B cell (primary cell): ENCODE results near the gene ENO2. TPM values are rescaled to one million over a fixed set of nuclear protein-coding genes. Genes with fewer than 3 reads are reported as not detected.
A peak's percentile ranks its signal among the peaks of the same experiment; 100 is the strongest.

Source experiments
- ATAC-seq: fragments of 200-7000 bp; cut with Tn5 transposase; one replicate; pipeline ENCODE4 v1.10.0; 2021; ENCODE audit warnings: low read depth, mild to moderate bottlenecking, moderate number of reproducible peaks, moderate library complexity
- CTCF ChIA-PET: fragments of 350-600 bp; sonication (Branson Sonifier 250); formaldehyde crosslinking; loops from one replicate; lab custom pipeline; 2021; ENCODE audit warnings: antibody characterized with exemption, inconsistent platforms; lab: Charles Lee
- POLR2A ChIA-PET: fragments of 350-600 bp; sonication (Branson Sonifier 250); formaldehyde crosslinking; loops from one replicate; lab custom pipeline; 2021; ENCODE audit warnings: antibody characterized with exemption; lab: Charles Lee
- DNase-seq: peaks from one replicate; pipeline ENCODE4 v3.0.0; 2013
- H2AFZ ChIP-seq: 2 replicates; pipeline ENCODE4 v1.6.1; 2012; ENCODE audit warnings: mild to moderate bottlenecking, low read depth, low read length; ENCODE audit not compliant: insufficient read depth, poor library complexity, severe bottlenecking
- H3K27ac ChIP-seq, 2 donors: 1 replicate in 1 of 2; 2 replicates in 1 of 2; pipeline ENCODE4 v1.5.1; 2012 to 2013; ENCODE audit warnings: low read length in 2 of 2, mild to moderate bottlenecking in 2 of 2, moderate library complexity in 1 of 2
- H3K27me3 ChIP-seq, 4 experiments: fragments of 200-600 bp in 1 of 4; sonication (generic) in 1 of 4; replicated peaks in 1 of 4; 1 replicate in 2 of 4; 2 replicates in 2 of 4; pipeline versions ENCODE4 v1.6.1 to v1.7.0; 2013 to 2016; ENCODE audit warnings: low read length in 3 of 4, mild to moderate bottlenecking in 2 of 4, mixed read lengths in 1 of 4, moderate library complexity in 1 of 4; ENCODE audit not compliant: insufficient read depth in 4 of 4, control insufficient read depth in 3 of 4; ENCODE audit errors: control extremely low read depth in 1 of 4
- H3K36me3 ChIP-seq, 2 experiments: replicated peaks in 1 of 2; 1 replicate in 1 of 2; 2 replicates in 1 of 2; pipeline versions ENCODE4 v1.6.1 to v1.7.1; 2013; ENCODE audit warnings: low read length in 1 of 2; ENCODE audit not compliant: insufficient read depth in 2 of 2, control insufficient read depth in 1 of 2; ENCODE audit errors: control extremely low read depth in 1 of 2, extremely low read depth in 1 of 2
- H3K4me1 ChIP-seq, 2 donors: fragments of 200-600 bp in 1 of 2; sonication (generic) in 1 of 2; 1 replicate in 1 of 2; 2 replicates in 1 of 2; pipeline versions ENCODE4 v1.5.1 to v1.6.1; 2013 to 2017; ENCODE audit warnings: low read length in 2 of 2; ENCODE audit not compliant: control insufficient read depth in 2 of 2, insufficient read depth in 2 of 2
- H3K4me2 ChIP-seq: replicated peaks from 2 replicates; pipeline ENCODE3; 2012; ENCODE audit warnings: mild to moderate bottlenecking, low read depth, low read length; ENCODE audit not compliant: poor library complexity, severe bottlenecking
- H3K4me3 ChIP-seq, 5 experiments: fragments of 200-600 bp in 1 of 5; sonication (generic) in 1 of 5; 1 replicate in 3 of 5; 2 replicates in 2 of 5; pipeline versions ENCODE4 v1.5.1 to v1.7.0; 2011 to 2016; ENCODE audit warnings: low read length in 4 of 5, mild to moderate bottlenecking in 4 of 5, low read depth in 2 of 5, control low read depth in 1 of 5, moderate library complexity in 1 of 5; ENCODE audit not compliant: insufficient read depth in 1 of 5; ENCODE audit errors: control extremely low read depth in 1 of 5, extremely low read depth in 1 of 5
- H3K79me2 ChIP-seq: fragments of 200-600 bp; sonication (generic); one replicate; pipeline ENCODE4 v1.6.0; 2016; ENCODE audit warnings: low read length; ENCODE audit not compliant: control insufficient read depth, insufficient read depth
- H3K9ac ChIP-seq: fragments of 200-600 bp; sonication (generic); 2 replicates; pipeline ENCODE4 v1.6.1; 2017; ENCODE audit warnings: mild to moderate bottlenecking, low read length, moderate library complexity
- H3K9me3 ChIP-seq, 3 donors: one replicate each; pipeline versions ENCODE4 v1.6.1 to v1.7.1; 2013; ENCODE audit warnings: low read length in 2 of 3; ENCODE audit not compliant: control insufficient read depth in 2 of 3, insufficient read depth in 1 of 3; ENCODE audit errors: control extremely low read depth in 1 of 3
- H4K20me1 ChIP-seq: 2 replicates; pipeline ENCODE4 v1.6.0; 2012; ENCODE audit warnings: mild to moderate bottlenecking, low read length; ENCODE audit not compliant: insufficient read depth, control insufficient read depth, poor library complexity, severe bottlenecking
- H3K27ac Mint-ChIP-seq: one replicate; pipeline ENCODE4 v1.8.0; 2021; ENCODE audit warnings: mixed read lengths
- H3K27me3 Mint-ChIP-seq: one replicate; pipeline ENCODE4 v1.8.0; 2021; ENCODE audit warnings: mixed read lengths
- H3K4me1 Mint-ChIP-seq: one replicate; pipeline ENCODE4 v1.8.0; 2021; ENCODE audit warnings: mixed read lengths
- H3K4me3 Mint-ChIP-seq: one replicate; pipeline ENCODE4 v1.8.0; 2021; ENCODE audit warnings: mixed read lengths
- H3K9me3 Mint-ChIP-seq: one replicate; pipeline ENCODE4 v1.8.0; 2022; ENCODE audit warnings: mixed read lengths; ENCODE audit not compliant: insufficient read depth
- EZH2 ChIP-seq: IDR thresholded peaks from 2 replicates; pipeline ENCODE4 v1.6.1; 2012; ENCODE audit warnings: borderline replicate concordance, low read depth, mild to moderate bottlenecking, moderate library complexity, low read length; ENCODE audit not compliant: insufficient read depth, poor library complexity, severe bottlenecking
- WGBS: methylation state at CpG from one replicate; pipeline ENCODE4 v1.1.5; 2013; ENCODE audit warnings: missing lambda C conversion rate; ENCODE audit not compliant: insufficient coverage; 5-methylcytosine and 5-hydroxymethylcytosine counted together
- intact Hi-C: fragments of 100-400 bp; cut with micrococcal nuclease; formaldehyde crosslinking; loops from one replicate; pipeline ENCODE4 v1.10.0; 2022
- polyA plus RNA-seq: library from polyadenylated mRNA; depleted of rRNA; stranded (reverse); fragments of >200 nt; gene quantifications from 2 replicates; pipeline ENCODE4 v1.2.3, GENCODE V29; 2012
- total RNA-seq, 2 donors: library from RNA; stranded (reverse); fragments of 120-200 nt in 1 of 2; gene quantifications; 1 replicate in 1 of 2; 2 replicates in 1 of 2; pipeline versions ENCODE4 v1.2.3 to v1.2.4, GENCODE V29; 2013 to 2022
- TF ChIP-seq, protein P1 (sequence below): fragments of 200-600 bp; IDR thresholded peaks from one replicate; pipeline ENCODE4 v1.8.0; 2022; ENCODE audit warnings: antibody characterized with exemption, mild to moderate bottlenecking

Gene ENO2
- total and polyA plus RNA-seq, 2 donors (not counting 1 experiment from before 2014, with no cell fraction given): 42.5 to 55.3 TPM

GRCh38 chr12:6917491-6918231 is 3.3 kb downstream of the ENO2 start:
- Histone ChIP-seq H3K27me3 (peaks cover 0 to 10% (median 1%) of the 10 kb centered on the region in 4 experiments), H3K9ac (no peak overlapping the region), H3K79me2 (no peaks in the 10 kb centered on the region), H3K4me1 (peaks cover 24 to 35% of the 10 kb centered on the region in 2 donors), H3K36me3 (peaks cover 0 to 4% of the 10 kb centered on the region in 2 experiments), H3K27ac (no peak overlapping the region), H4K20me1 (no peaks in the 10 kb centered on the region), H3K4me2 (no peak overlapping the region), H3K9me3 (peaks cover 0 to 3% (median 0%) of the 10 kb centered on the region in 3 donors), H3K4me3 (no peak overlapping the region), H2AFZ (no peak overlapping the region)
- Mint-ChIP-seq H3K27ac (no peak overlapping the region), H3K9me3 (no peaks in the 10 kb centered on the region), H3K4me1 (peaks cover 39% of the 10 kb centered on the region), H3K27me3 (no peaks in the 10 kb centered on the region), H3K4me3 (no peak overlapping the region)
- DNase-seq: no peak
- CTCF ChIA-PET: interaction anchor here (1.3 kb wide), 1 partner anchor 10 kb away, joined by 3 read pairs; no protein-coding TSS in a partner anchor
- no peak for TF ChIP-seq EZH2
- TF ChIP-seq, protein P1, sequence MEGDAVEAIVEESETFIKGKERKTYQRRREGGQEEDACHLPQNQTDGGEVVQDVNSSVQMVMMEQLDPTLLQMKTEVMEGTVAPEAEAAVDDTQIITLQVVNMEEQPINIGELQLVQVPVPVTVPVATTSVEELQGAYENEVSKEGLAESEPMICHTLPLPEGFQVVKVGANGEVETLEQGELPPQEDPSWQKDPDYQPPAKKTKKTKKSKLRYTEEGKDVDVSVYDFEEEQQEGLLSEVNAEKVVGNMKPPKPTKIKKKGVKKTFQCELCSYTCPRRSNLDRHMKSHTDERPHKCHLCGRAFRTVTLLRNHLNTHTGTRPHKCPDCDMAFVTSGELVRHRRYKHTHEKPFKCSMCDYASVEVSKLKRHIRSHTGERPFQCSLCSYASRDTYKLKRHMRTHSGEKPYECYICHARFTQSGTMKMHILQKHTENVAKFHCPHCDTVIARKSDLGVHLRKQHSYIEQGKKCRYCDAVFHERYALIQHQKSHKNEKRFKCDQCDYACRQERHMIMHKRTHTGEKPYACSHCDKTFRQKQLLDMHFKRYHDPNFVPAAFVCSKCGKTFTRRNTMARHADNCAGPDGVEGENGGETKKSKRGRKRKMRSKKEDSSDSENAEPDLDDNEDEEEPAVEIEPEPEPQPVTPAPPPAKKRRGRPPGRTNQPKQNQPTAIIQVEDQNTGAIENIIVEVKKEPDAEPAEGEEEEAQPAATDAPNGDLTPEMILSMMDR: no peak
- 88% methylated on average over 11 of the region's 14 CpGs for WGBS
- POLR2A ChIA-PET: interaction anchor here (0.5 kb wide), 1 partner anchor 213 kb away, joined by 4 read pairs; no protein-coding TSS in a partner anchor
- intact Hi-C loops: no loop called here
- ATAC-seq: no peak

DNA sequence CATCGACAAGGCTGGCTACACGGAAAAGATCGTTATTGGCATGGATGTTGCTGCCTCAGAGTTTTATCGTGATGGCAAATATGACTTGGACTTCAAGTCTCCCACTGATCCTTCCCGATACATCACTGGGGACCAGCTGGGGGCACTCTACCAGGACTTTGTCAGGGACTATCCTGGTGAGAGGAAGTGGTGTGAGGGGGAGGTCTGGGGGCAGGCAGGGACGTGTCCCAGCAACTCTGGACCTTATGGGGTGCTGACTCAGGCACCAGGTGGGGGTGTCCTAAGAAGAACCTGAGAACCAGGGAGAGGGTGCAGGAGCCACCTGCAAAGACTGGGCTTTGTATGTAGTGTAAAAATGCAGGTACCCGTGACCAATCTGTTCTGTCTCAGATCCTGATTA is 5.2 kb downstream of the ENO2 start:
- Histone ChIP-seq H3K36me3 (peaks cover 0 to 4% of the 10 kb centered on the region in 2 experiments), H3K9ac (no peak overlapping the region), H3K27me3 (peaks cover 0 to 7% (median 0%) of the 10 kb centered on the region in 4 experiments), H4K20me1 (no peaks in the 10 kb centered on the region), H3K9me3 (peaks cover 0 to 3% (median 0%) of the 10 kb centered on the region in 3 donors), H3K27ac (no peak overlapping the region), H3K4me1 (peaks cover 37 to 46% of the 10 kb centered on the region in 2 donors), H3K4me2 (no peak overlapping the region), H2AFZ (no peak overlapping the region), H3K4me3 (no peak overlapping the region), H3K79me2 (peaks cover under 1% of the 10 kb centered on the region)
- H3K27me3 Mint-ChIP-seq: no peaks in the 10 kb centered on the region
- TF ChIP-seq, protein P1: no peak
- no peak for TF ChIP-seq EZH2
- ATAC-seq: no peak
- CTCF ChIA-PET: interaction anchor here (1.1 kb wide), 1 partner anchor 45 kb away, joined by 4 read pairs; no protein-coding TSS in a partner anchor
- POLR2A ChIA-PET: interaction anchor here (0.6 kb wide), 1 partner anchor 17 kb away, joined by 5 read pairs; no protein-coding TSS in a partner anchor
- DNase-seq: no peak
- H3K4me3 Mint-ChIP-seq: no peak overlapping the region
- H3K27ac Mint-ChIP-seq: peak overlapping the region; percentile 59
- intact Hi-C loops: no loop called here
- H3K4me1 Mint-ChIP-seq: peaks cover 44% of the 10 kb centered on the region
- no peaks in the 10 kb centered on the region for H3K9me3 Mint-ChIP-seq
- WGBS: 79% methylated on average over 7 of the region's 7 CpGs
